ENCODE results near the gene FAM181B. TPM values are rescaled to one million over a fixed set of nuclear protein-coding genes. Genes with fewer than 3 reads are reported as not detected.

The FAM181B gene
- total and polyA plus RNA-seq, 2 of the 13 experiments (the other 11 are each of a cell fraction or from before 2014, with no cell fraction given) = not detected

DNA sequence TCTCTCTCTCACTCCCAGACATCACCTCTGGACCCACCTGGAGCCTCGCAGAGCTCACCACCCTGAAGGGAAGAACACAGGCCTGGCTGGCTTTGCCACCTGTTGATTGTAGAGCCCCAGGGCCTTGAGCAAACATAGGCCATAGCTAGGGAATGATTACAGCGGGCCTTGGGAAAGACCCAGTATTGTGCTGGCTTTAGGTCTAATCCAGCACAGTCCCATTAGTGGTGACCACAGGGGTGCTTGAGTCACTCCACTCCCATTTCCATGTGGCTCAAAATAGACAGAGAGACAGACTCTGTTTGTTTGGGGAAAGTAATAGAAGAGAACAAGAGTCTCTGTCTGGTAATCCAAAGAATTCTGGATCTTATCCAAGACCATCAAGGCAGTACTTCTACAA lies 42.7 kb upstream of the FAM181B start:
- Histone ChIP-seq H3K4me2 (ENCODE audit: low read depth, low read length) (peak overlapping the region; percentile 40; the same call in 1 of the 2 replicates), H3K9me3 (ENCODE audit: low read length) (no peaks in the 10 kb centered on the region), H3K9ac (ENCODE audit: insufficient read depth, low read depth, low read length) (no peak overlapping the region), H2AFZ (ENCODE audit: low read length) (no peak overlapping the region), H3K4me3 (replicated peaks in 1 of 3; ENCODE audit: insufficient read depth in 1 of 3, low read depth in 2 of 3, low read length in 3 of 3) (no peak overlapping the region), H3K79me2 (ENCODE audit: insufficient read depth, low read length) (no peaks in the 10 kb centered on the region), H3K36me3 (replicated peaks in 1 of 2; ENCODE audit: control insufficient read depth in 1 of 2, insufficient read depth in 2 of 2, low read length in 2 of 2) (no peaks in the 10 kb centered on the region), H4K20me1 (ENCODE audit: insufficient read depth, low read length) (no peaks in the 10 kb centered on the region), H3K4me1 (ENCODE audit: insufficient read depth, low read length) (peaks cover 9% of the 10 kb centered on the region), H3K27me3 (ENCODE audit: control insufficient read depth in 1 of 2, insufficient read depth in 2 of 2, low read length in 2 of 2) (no peaks in the 10 kb centered on the region), H3K27ac (ENCODE audit: extremely low read length, insufficient read depth, low read length) (no peak overlapping the region)
- intact Hi-C loops (cut with micrococcal nuclease; ENCODE audit: unreplicated experiment) = loop anchor here (5.0 kb wide), 1 partner anchor 36 kb away; no protein-coding TSS in a partner anchor
- POLR2A ChIA-PET = no interaction called here
- ATAC-seq = peak; percentile 84
- no peak for FAIRE-seq
- 0% methylated on average over 2 of the region's 2 CpGs for WGBS (ENCODE audit: low lambda C conversion rate)
- CTCF ChIA-PET (ENCODE audit: low intra/inter-chr PET ratio, low total read pairs) = interaction anchor here (1.4 to 2.3 kb wide), 2 partner anchors 42 to 88 kb away, joined by 4 to 21 read pairs; no protein-coding TSS in a partner anchor
- TF ChIP-seq HMGA1 (CRISPR knock-in tag; conservative IDR thresholded peaks at IDR 0.05) (no peak), RCOR2 (CRISPR knock-in tag; IDR thresholded peaks at IDR 0.05) (no peak)
- TF ChIP-seq, protein P1, sequence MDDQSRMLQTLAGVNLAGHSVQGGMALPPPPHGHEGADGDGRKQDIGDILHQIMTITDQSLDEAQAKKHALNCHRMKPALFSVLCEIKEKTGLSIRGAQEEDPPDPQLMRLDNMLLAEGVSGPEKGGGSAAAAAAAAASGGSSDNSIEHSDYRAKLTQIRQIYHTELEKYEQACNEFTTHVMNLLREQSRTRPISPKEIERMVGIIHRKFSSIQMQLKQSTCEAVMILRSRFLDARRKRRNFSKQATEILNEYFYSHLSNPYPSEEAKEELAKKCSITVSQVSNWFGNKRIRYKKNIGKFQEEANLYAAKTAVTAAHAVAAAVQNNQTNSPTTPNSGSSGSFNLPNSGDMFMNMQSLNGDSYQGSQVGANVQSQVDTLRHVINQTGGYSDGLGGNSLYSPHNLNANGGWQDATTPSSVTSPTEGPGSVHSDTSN (CRISPR knock-in tag; IDR thresholded peaks at IDR 0.05; ENCODE audit: borderline replicate concordance) = no peak
- in situ Hi-C loops (cut with HindIII; ENCODE audit: extremely low pct_ligation_motif_present, low pct_unique_long_range_greater_than_20kb) = loop anchor here (10.0 kb wide), 1 partner anchor 88 kb away; no protein-coding TSS in a partner anchor
- no TSS peak for BruUV-seq (replicated peaks)
- peak; percentile 5 for DNase-seq (ENCODE audit: low spot score)

DNA sequence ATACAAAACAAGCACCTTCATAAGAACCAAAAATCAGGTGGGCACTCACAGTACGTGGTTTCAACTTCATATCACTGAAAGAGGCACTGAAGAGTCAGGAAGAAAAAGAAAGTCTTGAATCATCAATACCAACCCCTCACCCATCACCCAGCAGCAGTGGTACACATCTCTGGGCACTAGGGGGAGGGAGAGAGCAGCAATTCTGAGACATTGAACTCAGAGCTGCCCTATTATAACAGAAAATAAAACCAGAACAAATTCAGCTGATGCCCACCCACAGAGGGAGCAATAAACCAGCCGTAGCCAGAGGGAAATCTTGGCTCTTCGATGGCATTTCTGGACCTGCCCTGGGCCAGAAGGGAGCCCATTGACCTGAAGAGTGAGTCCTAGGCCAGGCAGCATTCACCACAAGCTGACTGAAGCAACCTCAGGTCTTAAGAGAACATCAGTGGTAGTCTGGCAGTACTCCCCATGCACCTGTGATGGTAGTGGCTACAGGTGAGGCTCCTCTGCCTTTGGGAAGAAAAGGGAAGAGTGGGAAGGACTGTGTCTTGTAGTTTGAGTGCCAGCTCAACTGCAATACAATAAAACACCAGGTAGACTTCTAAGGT lies 42.2 kb upstream of the FAM181B start:
- no peaks in the 10 kb centered on the region for H3K36me3 ChIP-seq (replicated peaks in 1 of 2; ENCODE audit: control insufficient read depth in 1 of 2, insufficient read depth in 2 of 2, low read length in 2 of 2)
- 10% methylated on average over 3 of the region's 3 CpGs for WGBS (ENCODE audit: low lambda C conversion rate)
- no peak overlapping the region for H2AFZ ChIP-seq (ENCODE audit: low read length)
- no TSS peak for BruUV-seq (replicated peaks)
- no peaks in the 10 kb centered on the region for H4K20me1 ChIP-seq (ENCODE audit: insufficient read depth, low read length)
- in situ Hi-C loops (cut with HindIII; ENCODE audit: extremely low pct_ligation_motif_present, low pct_unique_long_range_greater_than_20kb) (loop anchor here (10.0 kb wide), 1 partner anchor 89 kb away; no protein-coding TSS in a partner anchor), intact Hi-C loops (cut with micrococcal nuclease; ENCODE audit: unreplicated experiment) (loop anchor here (1.0 to 5.0 kb wide), 2 partner anchors 36 to 88 kb away; no protein-coding TSS in a partner anchor)
- no peaks in the 10 kb centered on the region for H3K79me2 ChIP-seq (ENCODE audit: insufficient read depth, low read length)
- H3K9me3 ChIP-seq (ENCODE audit: low read length) = no peaks in the 10 kb centered on the region
- peaks cover 9% of the 10 kb centered on the region for H3K4me1 ChIP-seq (ENCODE audit: insufficient read depth, low read length)
- ChIA-PET CTCF (ENCODE audit: low intra/inter-chr PET ratio, low total read pairs) (interaction anchor here (1.4 to 2.3 kb wide), 2 partner anchors 43 to 88 kb away, joined by 4 to 21 read pairs; no protein-coding TSS in a partner anchor), POLR2A (no interaction called here)
- no peak overlapping the region for H3K4me3 ChIP-seq (replicated peaks in 1 of 3; ENCODE audit: insufficient read depth in 1 of 3, low read depth in 2 of 3, low read length in 3 of 3)
- DNase-seq (ENCODE audit: low spot score) = peak; percentile 42
- no peak overlapping the region for H3K9ac ChIP-seq (ENCODE audit: insufficient read depth, low read depth, low read length)
- H3K27me3 ChIP-seq (ENCODE audit: control insufficient read depth in 1 of 2, insufficient read depth in 2 of 2, low read length in 2 of 2) = no peaks in the 10 kb centered on the region
- H3K4me2 ChIP-seq (ENCODE audit: low read depth, low read length) = peak overlapping the region; percentile 40
- ATAC-seq = peak; percentile 100
- FAIRE-seq = peak; percentile 73
- no peak overlapping the region for H3K27ac ChIP-seq (ENCODE audit: extremely low read length, insufficient read depth, low read length)
- 0 out of 2 replicates have a peak, but pooled peaks have one; percentile 17 for TF ChIP-seq MIER3 (CRISPR knock-in tag; IDR thresholded peaks at IDR 0.05; ENCODE audit: borderline replicate concordance)
- TF ChIP-seq, protein P2, sequence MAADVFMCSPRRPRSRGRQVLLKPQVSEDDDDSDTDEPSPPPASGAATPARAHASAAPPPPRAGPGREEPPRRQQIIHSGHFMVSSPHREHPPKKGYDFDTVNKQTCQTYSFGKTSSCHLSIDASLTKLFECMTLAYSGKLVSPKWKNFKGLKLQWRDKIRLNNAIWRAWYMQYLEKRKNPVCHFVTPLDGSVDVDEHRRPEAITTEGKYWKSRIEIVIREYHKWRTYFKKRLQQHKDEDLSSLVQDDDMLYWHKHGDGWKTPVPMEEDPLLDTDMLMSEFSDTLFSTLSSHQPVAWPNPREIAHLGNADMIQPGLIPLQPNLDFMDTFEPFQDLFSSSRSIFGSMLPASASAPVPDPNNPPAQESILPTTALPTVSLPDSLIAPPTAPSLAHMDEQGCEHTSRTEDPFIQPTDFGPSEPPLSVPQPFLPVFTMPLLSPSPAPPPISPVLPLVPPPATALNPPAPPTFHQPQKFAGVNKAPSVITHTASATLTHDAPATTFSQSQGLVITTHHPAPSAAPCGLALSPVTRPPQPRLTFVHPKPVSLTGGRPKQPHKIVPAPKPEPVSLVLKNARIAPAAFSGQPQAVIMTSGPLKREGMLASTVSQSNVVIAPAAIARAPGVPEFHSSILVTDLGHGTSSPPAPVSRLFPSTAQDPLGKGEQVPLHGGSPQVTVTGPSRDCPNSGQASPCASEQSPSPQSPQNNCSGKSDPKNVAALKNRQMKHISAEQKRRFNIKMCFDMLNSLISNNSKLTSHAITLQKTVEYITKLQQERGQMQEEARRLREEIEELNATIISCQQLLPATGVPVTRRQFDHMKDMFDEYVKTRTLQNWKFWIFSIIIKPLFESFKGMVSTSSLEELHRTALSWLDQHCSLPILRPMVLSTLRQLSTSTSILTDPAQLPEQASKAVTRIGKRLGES (CRISPR knock-in tag; IDR thresholded peaks at IDR 0.05; ENCODE audit: borderline replicate concordance) = no peak
- TF ChIP-seq, protein P3, sequence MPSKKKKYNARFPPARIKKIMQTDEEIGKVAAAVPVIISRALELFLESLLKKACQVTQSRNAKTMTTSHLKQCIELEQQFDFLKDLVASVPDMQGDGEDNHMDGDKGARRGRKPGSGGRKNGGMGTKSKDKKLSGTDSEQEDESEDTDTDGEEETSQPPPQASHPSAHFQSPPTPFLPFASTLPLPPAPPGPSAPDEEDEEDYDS (CRISPR knock-in tag; IDR thresholded peaks at IDR 0.05) = no peak
- TF ChIP-seq RAD21 (CRISPR knock-in tag; IDR thresholded peaks at IDR 0.05) = peak; percentile 69
- TF ChIP-seq, protein P4, sequence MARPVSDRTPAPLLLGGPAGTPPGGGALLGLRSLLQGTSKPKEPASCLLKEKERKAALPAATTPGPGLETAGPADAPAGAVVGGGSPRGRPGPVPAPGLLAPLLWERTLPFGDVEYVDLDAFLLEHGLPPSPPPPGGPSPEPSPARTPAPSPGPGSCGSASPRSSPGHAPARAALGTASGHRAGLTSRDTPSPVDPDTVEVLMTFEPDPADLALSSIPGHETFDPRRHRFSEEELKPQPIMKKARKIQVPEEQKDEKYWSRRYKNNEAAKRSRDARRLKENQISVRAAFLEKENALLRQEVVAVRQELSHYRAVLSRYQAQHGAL (CRISPR knock-in tag; IDR thresholded peaks at IDR 0.05; ENCODE audit: not compliant biosample characterization) = no peak

Measured in HepG2 (cell line).